ENCODE data around the gene GLIPR2.

- TF ChIP-seq GATA2 (IDR thresholded peaks at IDR 0.05; ENCODE audit: low read depth, low read length) (no peak), GATA3 (IDR thresholded peaks at IDR 0.05; ENCODE audit: low read depth, low read length) (no peak)
Observed at GRCh38 chr9:36148311-36149051, 11.9 kb downstream of the GLIPR2 start.
